Activated T-cell treated with anti-CD3 and anti-CD28 coated beads, Interleukin-2, amount 50 U/mL, for 1 hour (primary cell): ENCODE results near the gene KIF21A.
"Not testable (repeated sequence)": the region's sequence is repeated elsewhere in the genome, so short reads cannot be mapped to it uniquely, and the experiment has no call there.

ENCODE experiments used
- DNase-seq: peaks from one replicate; pipeline ENCODE4 v3.0.0-alpha.2; 2020

Gene KIF21A

GRCh38 chr12:39443081-39443928 lies at the start of gene KIF21A:
TSS of gene KIF21A (minus strand) at chr12:39443120. CDS start at chr12:39442970, 150 bp downstream.
- peak; percentile 91 for DNase-seq

GRCh38 chr12:39490500-39491282 lies 47.8 kb upstream of the KIF21A start:
- DNase-seq, result no peak

- no peak for DNase-seq
Measured at GRCh38 chr12:39483597-39483996, 40.7 kb upstream of the KIF21A start.

- DNase-seq, result no peak
Measured at GRCh38 chr12:39483042-39483441, 40.1 kb upstream of the KIF21A start.

GRCh38 chr12:39476894-39477293 lies 34.0 kb upstream of the KIF21A start:
- no peak for DNase-seq

GRCh38 chr12:39476121-39476520 lies 33.2 kb upstream of the KIF21A start:
- no peak for DNase-seq

- not testable (repeated sequence) for DNase-seq
Measured at GRCh38 chr12:39475136-39475535, 32.2 kb upstream of the KIF21A start.

GRCh38 chr12:39467432-39467870 lies 24.5 kb upstream of the KIF21A start:
- DNase-seq, result no peak

GRCh38 chr12:39464976-39465695 lies 22.2 kb upstream of the KIF21A start:
- no peak for DNase-seq

- no peak for DNase-seq
Measured at GRCh38 chr12:39461059-39461458, 18.1 kb upstream of the KIF21A start.

- no peak for DNase-seq
Measured at GRCh38 chr12:39459027-39459434, 16.1 kb upstream of the KIF21A start.

- DNase-seq, result no peak
Measured at GRCh38 chr12:39451977-39452376, 9.1 kb upstream of the KIF21A start.

GRCh38 chr12:39448038-39448437 lies 5.1 kb upstream of the KIF21A start:
- DNase-seq, result no peak

GRCh38 chr12:39443929-39444209 lies 949 bp upstream of the KIF21A start:
- no peak for DNase-seq

- DNase-seq, result no peak
Measured at GRCh38 chr12:39442831-39443080, 164 bp downstream of the KIF21A start.

- DNase-seq, result peak; percentile 53
Measured at GRCh38 chr12:39441963-39442830, 723 bp downstream of the KIF21A start.

GRCh38 chr12:39441189-39441962 lies 1.5 kb downstream of the KIF21A start:
- no peak for DNase-seq

- DNase-seq, result no peak
Measured at GRCh38 chr12:39440781-39441180, 2.1 kb downstream of the KIF21A start.

GRCh38 chr12:39440101-39440500 lies 2.8 kb downstream of the KIF21A start:
- no peak for DNase-seq

- no peak for DNase-seq
Measured at GRCh38 chr12:39435531-39435930, 7.4 kb downstream of the KIF21A start.

- DNase-seq, result no peak
Measured at GRCh38 chr12:39431797-39432196, 11.1 kb downstream of the KIF21A start.
